Gastroesophageal sphincter (tissue), 3 donors: ENCODE data around the gene ANO4.

Experiments
- POLR2A ChIP-seq, 2 donors: fragments of 450-650 bp; IDR thresholded peaks; one replicate each; pipeline ENCODE4 v1.6.1; 2017; ENCODE audit warnings: antibody characterized with exemption in 2 of 2, mild to moderate bottlenecking in 2 of 2, moderate library complexity in 1 of 2
- TF ChIP-seq, protein P1 (sequence below), 4 experiments: fragments of 200-600 bp in 2 of 4; fragments of 450-650 bp in 2 of 4; sonication (generic) in 1 of 4; IDR thresholded peaks; one replicate each; pipeline ENCODE4 v1.5.1; 2017 to 2019; ENCODE audit warnings: antibody characterized with exemption in 4 of 4, mild to moderate bottlenecking in 2 of 4, moderate library complexity in 2 of 4

DNA sequence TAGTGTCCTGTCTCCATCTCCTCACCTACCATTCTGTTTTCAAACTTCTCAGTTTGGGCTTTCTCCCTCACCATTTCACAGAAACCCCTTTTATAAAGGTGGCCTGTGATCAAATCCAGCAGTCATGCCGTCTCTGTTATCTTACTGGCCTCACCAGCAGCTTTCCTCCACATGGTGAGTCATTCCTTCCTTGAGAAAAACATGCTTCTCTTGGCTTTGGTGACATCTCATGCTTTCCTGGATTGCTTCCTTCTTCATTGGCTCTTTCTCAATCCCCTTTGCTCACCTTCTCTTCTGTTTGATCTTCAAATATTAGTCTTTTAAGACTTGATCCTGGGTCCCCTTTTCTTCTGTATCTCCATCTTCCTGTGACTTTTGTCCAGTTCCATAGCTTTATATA lies 164.9 kb downstream of the ANO4 start:
- TF ChIP-seq, protein P1, sequence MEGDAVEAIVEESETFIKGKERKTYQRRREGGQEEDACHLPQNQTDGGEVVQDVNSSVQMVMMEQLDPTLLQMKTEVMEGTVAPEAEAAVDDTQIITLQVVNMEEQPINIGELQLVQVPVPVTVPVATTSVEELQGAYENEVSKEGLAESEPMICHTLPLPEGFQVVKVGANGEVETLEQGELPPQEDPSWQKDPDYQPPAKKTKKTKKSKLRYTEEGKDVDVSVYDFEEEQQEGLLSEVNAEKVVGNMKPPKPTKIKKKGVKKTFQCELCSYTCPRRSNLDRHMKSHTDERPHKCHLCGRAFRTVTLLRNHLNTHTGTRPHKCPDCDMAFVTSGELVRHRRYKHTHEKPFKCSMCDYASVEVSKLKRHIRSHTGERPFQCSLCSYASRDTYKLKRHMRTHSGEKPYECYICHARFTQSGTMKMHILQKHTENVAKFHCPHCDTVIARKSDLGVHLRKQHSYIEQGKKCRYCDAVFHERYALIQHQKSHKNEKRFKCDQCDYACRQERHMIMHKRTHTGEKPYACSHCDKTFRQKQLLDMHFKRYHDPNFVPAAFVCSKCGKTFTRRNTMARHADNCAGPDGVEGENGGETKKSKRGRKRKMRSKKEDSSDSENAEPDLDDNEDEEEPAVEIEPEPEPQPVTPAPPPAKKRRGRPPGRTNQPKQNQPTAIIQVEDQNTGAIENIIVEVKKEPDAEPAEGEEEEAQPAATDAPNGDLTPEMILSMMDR (IDR thresholded peaks at IDR 0.05): no peak
- TF ChIP-seq POLR2A (IDR thresholded peaks at IDR 0.05): no peak
